Measurements from ENCODE around the gene RBM10.

RBM10 gene

DNA sequence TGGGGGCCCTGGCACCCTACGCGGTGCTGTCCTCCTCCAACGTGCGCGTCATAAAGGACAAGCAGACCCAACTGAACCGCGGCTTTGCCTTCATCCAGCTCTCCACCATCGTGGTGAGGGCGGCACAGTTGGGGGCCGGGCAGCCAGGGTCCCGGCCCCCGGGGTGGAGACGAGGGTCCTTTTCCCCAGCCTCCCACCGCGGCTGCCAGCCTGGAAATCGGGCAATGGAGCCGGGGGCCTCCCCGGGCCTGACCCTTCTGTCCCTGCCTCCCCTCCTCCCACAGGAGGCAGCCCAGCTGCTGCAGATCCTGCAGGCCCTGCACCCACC lies 34.9 kb downstream of the RBM10 start:
- TF ChIP-seq, protein P1, sequence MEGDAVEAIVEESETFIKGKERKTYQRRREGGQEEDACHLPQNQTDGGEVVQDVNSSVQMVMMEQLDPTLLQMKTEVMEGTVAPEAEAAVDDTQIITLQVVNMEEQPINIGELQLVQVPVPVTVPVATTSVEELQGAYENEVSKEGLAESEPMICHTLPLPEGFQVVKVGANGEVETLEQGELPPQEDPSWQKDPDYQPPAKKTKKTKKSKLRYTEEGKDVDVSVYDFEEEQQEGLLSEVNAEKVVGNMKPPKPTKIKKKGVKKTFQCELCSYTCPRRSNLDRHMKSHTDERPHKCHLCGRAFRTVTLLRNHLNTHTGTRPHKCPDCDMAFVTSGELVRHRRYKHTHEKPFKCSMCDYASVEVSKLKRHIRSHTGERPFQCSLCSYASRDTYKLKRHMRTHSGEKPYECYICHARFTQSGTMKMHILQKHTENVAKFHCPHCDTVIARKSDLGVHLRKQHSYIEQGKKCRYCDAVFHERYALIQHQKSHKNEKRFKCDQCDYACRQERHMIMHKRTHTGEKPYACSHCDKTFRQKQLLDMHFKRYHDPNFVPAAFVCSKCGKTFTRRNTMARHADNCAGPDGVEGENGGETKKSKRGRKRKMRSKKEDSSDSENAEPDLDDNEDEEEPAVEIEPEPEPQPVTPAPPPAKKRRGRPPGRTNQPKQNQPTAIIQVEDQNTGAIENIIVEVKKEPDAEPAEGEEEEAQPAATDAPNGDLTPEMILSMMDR (IDR thresholded peaks at IDR 0.05; ENCODE audit: insufficient read depth, low read length, poor library complexity, severe bottlenecking), result no peak
- no peak for TF ChIP-seq EZH2phosphoT487 (conservative IDR thresholded peaks at IDR 0.05; ENCODE audit: low read length)
- Histone ChIP-seq H3K4me2 (ENCODE audit: low read depth, low read length, poor library complexity, severe bottlenecking) (no peak overlapping the region), H3K36me3 (ENCODE audit: low read length) (no peaks in the 10 kb centered on the region), H3K9me2 (replicated peaks; ENCODE audit: insufficient read depth, low read length) (no peaks in the 10 kb centered on the region), H3K27me3 (ENCODE audit: low read length) (no peaks in the 10 kb centered on the region), H3K9ac (ENCODE audit: low read length) (no peak overlapping the region), H3K4me3 (ENCODE audit: insufficient read depth, low read length, poor library complexity, severe bottlenecking) (no peak overlapping the region), H3K79me2 (ENCODE audit: insufficient read depth, low read length) (no peaks in the 10 kb centered on the region), H2AFZ (ENCODE audit: low read depth, low read length, severe bottlenecking) (no peak overlapping the region), H4K20me1 (ENCODE audit: low read depth, low read length) (no peaks in the 10 kb centered on the region), H3K9me3 (ENCODE audit: insufficient read depth, low read length) (no peaks in the 10 kb centered on the region), H3F3A (ENCODE audit: insufficient read depth) (no peaks in the 10 kb centered on the region), H3K27ac (ENCODE audit: low read depth, low read length) (no peak overlapping the region)

DNA sequence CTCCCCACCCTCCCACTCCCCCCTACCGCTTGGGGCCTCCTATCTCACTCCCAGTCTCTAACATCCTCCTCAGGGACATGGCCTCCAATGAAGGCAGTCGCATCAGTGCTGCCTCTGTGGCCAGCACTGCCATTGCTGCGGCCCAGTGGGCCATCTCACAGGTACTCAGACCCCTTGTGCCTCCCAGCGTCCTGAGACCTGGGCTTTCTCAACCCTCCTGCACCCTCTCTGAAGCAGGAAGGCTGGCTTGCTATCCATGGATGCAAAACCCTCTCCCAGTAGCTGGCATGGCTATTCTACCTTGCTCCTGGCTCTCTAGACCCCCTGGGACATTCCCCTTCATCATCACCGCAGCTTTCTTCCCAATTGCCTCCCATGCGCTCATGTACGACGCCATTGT lies 35.3 kb downstream of the RBM10 start:
- no peak overlapping the region for H3K4me3 ChIP-seq (ENCODE audit: insufficient read depth, low read length, poor library complexity, severe bottlenecking)
- TF ChIP-seq, protein P1 (IDR thresholded peaks at IDR 0.05; ENCODE audit: insufficient read depth, low read length, poor library complexity, severe bottlenecking), result no peak
- TF ChIP-seq EZH2phosphoT487 (conservative IDR thresholded peaks at IDR 0.05; ENCODE audit: low read length), result no peak
- no peaks in the 10 kb centered on the region for H3K9me3 ChIP-seq (ENCODE audit: insufficient read depth, low read length)
- no peak overlapping the region for H3K9ac ChIP-seq (ENCODE audit: low read length)
- no peak overlapping the region for H3K4me2 ChIP-seq (ENCODE audit: low read depth, low read length, poor library complexity, severe bottlenecking)
- no peak overlapping the region for H2AFZ ChIP-seq (ENCODE audit: low read depth, low read length, severe bottlenecking)
- H3K27me3 ChIP-seq (ENCODE audit: low read length), result no peaks in the 10 kb centered on the region
- no peaks in the 10 kb centered on the region for H3K36me3 ChIP-seq (ENCODE audit: low read length)
- H3K27ac ChIP-seq (ENCODE audit: low read depth, low read length), result no peak overlapping the region
- no peaks in the 10 kb centered on the region for H3K79me2 ChIP-seq (ENCODE audit: insufficient read depth, low read length)
- no peaks in the 10 kb centered on the region for H4K20me1 ChIP-seq (ENCODE audit: low read depth, low read length)
- no peaks in the 10 kb centered on the region for H3F3A ChIP-seq (ENCODE audit: insufficient read depth)
- no peaks in the 10 kb centered on the region for H3K9me2 ChIP-seq (replicated peaks; ENCODE audit: insufficient read depth, low read length)

DNA sequence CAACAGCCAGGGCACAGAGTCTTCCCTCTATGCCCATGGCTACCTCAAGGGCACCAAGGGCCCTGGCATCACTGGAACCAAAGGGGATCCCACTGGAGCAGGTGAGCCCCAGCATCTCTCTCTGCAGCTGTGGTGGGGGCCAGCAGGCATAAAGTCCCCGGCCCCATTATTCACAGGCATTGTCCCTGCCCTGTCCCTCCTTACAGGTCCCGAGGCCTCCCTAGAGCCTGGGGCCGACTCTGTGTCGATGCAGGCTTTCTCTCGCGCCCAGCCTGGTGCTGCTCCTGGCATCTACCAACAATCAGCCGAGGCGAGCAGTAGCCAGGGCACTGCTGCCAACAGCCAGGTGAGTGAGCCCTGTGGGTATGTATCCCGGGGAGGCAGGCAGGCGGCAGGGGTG lies 36.3 kb downstream of the RBM10 start:
- TF ChIP-seq, protein P1 (IDR thresholded peaks at IDR 0.05; ENCODE audit: insufficient read depth, low read length, poor library complexity, severe bottlenecking), result no peak
- TF ChIP-seq EZH2phosphoT487 (conservative IDR thresholded peaks at IDR 0.05; ENCODE audit: low read length), result no peak
- no peaks in the 10 kb centered on the region for H3K79me2 ChIP-seq (ENCODE audit: insufficient read depth, low read length)
- no peaks in the 10 kb centered on the region for H3K9me3 ChIP-seq (ENCODE audit: insufficient read depth, low read length)
- no peak overlapping the region for H2AFZ ChIP-seq (ENCODE audit: low read depth, low read length, severe bottlenecking)
- H3K36me3 ChIP-seq (ENCODE audit: low read length), result no peaks in the 10 kb centered on the region
- H3K9ac ChIP-seq (ENCODE audit: low read length), result no peak overlapping the region
- no peak overlapping the region for H3K4me3 ChIP-seq (ENCODE audit: insufficient read depth, low read length, poor library complexity, severe bottlenecking)
- H3K27me3 ChIP-seq (ENCODE audit: low read length), result no peaks in the 10 kb centered on the region
- H3K9me2 ChIP-seq (replicated peaks; ENCODE audit: insufficient read depth, low read length), result no peaks in the 10 kb centered on the region
- no peak overlapping the region for H3K4me2 ChIP-seq (ENCODE audit: low read depth, low read length, poor library complexity, severe bottlenecking)
- H3K27ac ChIP-seq (ENCODE audit: low read depth, low read length), result no peak overlapping the region
- no peaks in the 10 kb centered on the region for H3F3A ChIP-seq (ENCODE audit: insufficient read depth)
- H4K20me1 ChIP-seq (ENCODE audit: low read depth, low read length), result no peaks in the 10 kb centered on the region

Data from SU-DHL-6 (cell line).